ENCODE measurements around the gene C1orf115.

DNA sequence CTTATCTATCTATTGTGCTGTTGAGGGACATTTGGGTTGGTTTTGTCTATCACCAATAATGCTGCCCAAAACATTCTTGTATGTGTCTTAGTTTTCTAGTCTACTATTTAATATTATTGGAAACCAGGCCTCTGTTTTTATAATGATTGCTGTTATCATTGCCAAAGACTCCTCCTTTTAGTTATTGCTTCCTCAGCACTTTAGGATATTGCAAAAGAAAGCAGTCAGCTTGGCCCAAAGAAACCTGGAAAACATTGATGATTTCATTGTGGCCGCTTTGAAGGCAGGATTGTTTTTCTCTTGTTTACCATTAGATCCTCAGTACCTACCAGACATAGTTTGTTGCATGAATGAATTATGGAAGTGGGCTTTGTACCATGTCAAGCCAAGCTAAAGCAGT lies 37.4 kb downstream of the C1orf115 start:
- TF ChIP-seq CTCF (IDR thresholded peaks at IDR 0.05) (no peak), POLR2A (IDR thresholded peaks at IDR 0.05) (no peak)
